ENCODE results near the gene ZNF345. TPM values are rescaled to one million over a fixed set of nuclear protein-coding genes. Genes with fewer than 3 reads are reported as not detected.

Gene ZNF345
- 2.7 and 4.5 TPM in 2 replicates for total RNA-seq

GRCh38 chr19:36850559-36851442 lies at the start of gene ZNF345:
Gene ZNF345 (plus strand): TSS chr19:36850876. CDS start chr19:36876831, 25,955 bp downstream.

DNA sequence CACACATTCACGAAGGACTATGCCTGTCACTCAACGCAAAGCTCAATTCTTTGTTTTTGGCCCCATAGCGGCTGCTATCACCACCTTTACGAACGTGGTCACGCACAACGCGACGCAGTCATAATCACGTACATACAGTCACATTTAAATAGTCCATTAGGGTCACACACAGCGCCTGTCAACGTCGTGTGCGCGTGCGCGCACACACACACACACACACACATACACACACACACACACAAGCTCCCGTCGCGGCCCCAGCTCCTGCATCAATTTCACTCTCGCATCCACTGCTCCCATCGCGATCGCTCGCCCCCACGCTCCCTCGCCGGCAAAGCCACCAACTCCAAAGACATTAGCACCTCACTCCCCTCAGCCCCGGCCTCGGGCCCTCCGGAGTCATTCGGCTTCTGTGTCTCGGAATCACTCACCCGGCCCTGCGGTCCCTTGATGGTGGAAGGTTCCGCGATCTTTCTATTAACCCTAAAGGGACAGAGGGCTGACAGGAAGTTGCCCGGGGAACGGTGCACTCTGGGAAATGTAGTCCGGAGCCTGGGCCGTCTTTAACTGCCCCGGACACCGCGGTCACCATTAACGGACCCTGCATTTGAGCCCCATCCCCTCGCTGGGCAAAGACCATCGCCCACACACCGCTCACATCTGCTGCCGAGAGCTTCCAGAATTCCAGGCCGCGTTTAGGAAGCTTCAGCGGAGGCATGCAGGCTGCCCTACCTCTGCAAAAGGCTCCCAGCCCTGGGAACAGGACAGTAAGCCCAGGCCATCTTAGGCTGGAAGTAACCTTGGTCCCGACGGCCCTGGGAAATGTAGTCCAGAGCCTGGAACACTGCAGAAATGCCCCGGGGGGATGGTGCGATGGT lies 12.5 kb upstream of the ZNF345 start, which contains the start of gene ZNF790:
TSS of gene ZNF790 (minus strand) at position 482 of the 878 bp plus-strand sequence. CDS start 12,768 bp downstream, outside the sequence.

GRCh38 chr19:36915992-36916830 lies 65.5 kb downstream of the ZNF345 start, which contains the start of the genes ZNF568 and ZNF829:
Gene ZNF568 (plus strand): TSS chr19:36916332. CDS start chr19:36922771, 6,439 bp downstream.
Gene ZNF829 (minus strand): TSS chr19:36916291. CDS start chr19:36915167, 1,124 bp downstream.

Small RNA genes within 50 kb of the gene (small RNA-seq; reads per million reads assigned to genes)
- gene RF00019 = not detected

Other genes with a start within 250 kb of the ZNF345 start
- gene ZNF382, start 245.6 kb upstream of the ZNF345 start, total RNA-seq = 12.9 and 16.6 TPM in 2 replicates
- 11.9 and 13.1 TPM in 2 replicates for gene ZNF461, start 184.0 kb upstream of the ZNF345 start, total RNA-seq
- 6.8 and 8.8 TPM in 2 replicates for gene ZNF567, start 163.3 kb upstream of the ZNF345 start, total RNA-seq
- gene ZNF850, start 78.1 kb upstream of the ZNF345 start, total RNA-seq = 1.3 and 4.5 TPM in 2 replicates
- gene ZNF790, start 12.5 kb upstream of the ZNF345 start, total RNA-seq = 5.8 and 7.8 TPM in 2 replicates
- gene ZNF829, start 65.4 kb downstream of the ZNF345 start, total RNA-seq = 4.6 and 4.9 TPM in 2 replicates
- 15.3 and 16.5 TPM in 2 replicates for gene ZNF568, start 65.5 kb downstream of the ZNF345 start, total RNA-seq
- gene ZNF420, start 227.6 kb downstream of the ZNF345 start, total RNA-seq = 5.8 and 8.9 TPM in 2 replicates

Data from hair follicle dermal papilla cell (primary cell).